ENCODE data around the gene TNFRSF25. TPM values are rescaled to one million over a fixed set of nuclear protein-coding genes. Genes with fewer than 3 reads are reported as not detected.
"Not testable (repeated sequence)": the region's sequence is repeated elsewhere in the genome, so short reads cannot be mapped to it uniquely, and the experiment has no call there.

Gene TNFRSF25
- total RNA-seq, 1 donor from 2014 or later, result 5.2 TPM

- no peak for DNase-seq (ENCODE audit: low read depth in 2 of 2)
These were observed 4.4 kb upstream of the TNFRSF25 start for GRCh38 chr1:6470132-6471085.

GRCh38 chr1:6468729-6469461 lies 2.9 kb upstream of the TNFRSF25 start:
- no peak for DNase-seq (ENCODE audit: low read depth in 2 of 2)

- no peak for DNase-seq (ENCODE audit: low read depth in 2 of 2)
These were observed 2.0 kb upstream of the TNFRSF25 start for GRCh38 chr1:6467744-6468688.

- DNase-seq (ENCODE audit: low read depth in 2 of 2), result no peak
These were observed 1.3 kb upstream of the TNFRSF25 start for GRCh38 chr1:6467224-6467623.

GRCh38 chr1:6466751-6467150 lies 778 bp upstream of the TNFRSF25 start:
- no peak for DNase-seq (ENCODE audit: low read depth in 2 of 2)

- DNase-seq (ENCODE audit: low read depth in 2 of 2), result no peak
These were observed 440 bp downstream of the TNFRSF25 start for GRCh38 chr1:6465461-6466005.

GRCh38 chr1:6464915-6465314 lies 1.1 kb downstream of the TNFRSF25 start:
- DNase-seq (ENCODE audit: low read depth in 2 of 2), result no peak

GRCh38 chr1:6464514-6464836 lies 1.5 kb downstream of the TNFRSF25 start:
- DNase-seq (ENCODE audit: low read depth in 2 of 2), result no peak

GRCh38 chr1:6463120-6463412 lies 2.9 kb downstream of the TNFRSF25 start:
- no peak for DNase-seq (ENCODE audit: low read depth in 2 of 2)

- no peak for DNase-seq (ENCODE audit: low read depth in 2 of 2)
These were observed 3.4 kb downstream of the TNFRSF25 start for GRCh38 chr1:6462412-6463119.

- DNase-seq (ENCODE audit: low read depth in 2 of 2), result no peak
These were observed 4.2 kb downstream of the TNFRSF25 start for GRCh38 chr1:6461538-6462411.

- DNase-seq (ENCODE audit: low read depth in 2 of 2), result no peak
These were observed 4.9 kb downstream of the TNFRSF25 start for GRCh38 chr1:6461051-6461530.

- DNase-seq (ENCODE audit: low read depth in 2 of 2), result no peak
These were observed 5.5 kb downstream of the TNFRSF25 start for GRCh38 chr1:6460301-6461050.

GRCh38 chr1:6459850-6460265 lies 6.1 kb downstream of the TNFRSF25 start:
- no peak for DNase-seq (ENCODE audit: low read depth in 2 of 2)

GRCh38 chr1:6456800-6457466 lies 9.0 kb downstream of the TNFRSF25 start:
- DNase-seq (ENCODE audit: low read depth in 2 of 2), result no peak

GRCh38 chr1:6455752-6456520 lies 10.0 kb downstream of the TNFRSF25 start:
- not testable (repeated sequence) for DNase-seq (ENCODE audit: low read depth in 2 of 2)

Measured in lung microvascular endothelial cell (primary cell).